VCaP (cell line): ENCODE results near the gene MARS1.
"Not testable (repeated sequence)": the region's sequence is repeated elsewhere in the genome, so short reads cannot be mapped to it uniquely, and the experiment has no call there.

Experiments
- H3K27ac ChIP-seq: fragments of 450-650 bp; 2 replicates; pipeline ENCODE4 v1.5.1; 2017
- TF ChIP-seq, protein P1 (sequence below): fragments of 450-650 bp; conservative IDR thresholded peaks from 2 replicates; pipeline ENCODE4 v1.5.1; 2017; ENCODE audit warnings: mild to moderate bottlenecking, moderate library complexity

Gene MARS1

DNA sequence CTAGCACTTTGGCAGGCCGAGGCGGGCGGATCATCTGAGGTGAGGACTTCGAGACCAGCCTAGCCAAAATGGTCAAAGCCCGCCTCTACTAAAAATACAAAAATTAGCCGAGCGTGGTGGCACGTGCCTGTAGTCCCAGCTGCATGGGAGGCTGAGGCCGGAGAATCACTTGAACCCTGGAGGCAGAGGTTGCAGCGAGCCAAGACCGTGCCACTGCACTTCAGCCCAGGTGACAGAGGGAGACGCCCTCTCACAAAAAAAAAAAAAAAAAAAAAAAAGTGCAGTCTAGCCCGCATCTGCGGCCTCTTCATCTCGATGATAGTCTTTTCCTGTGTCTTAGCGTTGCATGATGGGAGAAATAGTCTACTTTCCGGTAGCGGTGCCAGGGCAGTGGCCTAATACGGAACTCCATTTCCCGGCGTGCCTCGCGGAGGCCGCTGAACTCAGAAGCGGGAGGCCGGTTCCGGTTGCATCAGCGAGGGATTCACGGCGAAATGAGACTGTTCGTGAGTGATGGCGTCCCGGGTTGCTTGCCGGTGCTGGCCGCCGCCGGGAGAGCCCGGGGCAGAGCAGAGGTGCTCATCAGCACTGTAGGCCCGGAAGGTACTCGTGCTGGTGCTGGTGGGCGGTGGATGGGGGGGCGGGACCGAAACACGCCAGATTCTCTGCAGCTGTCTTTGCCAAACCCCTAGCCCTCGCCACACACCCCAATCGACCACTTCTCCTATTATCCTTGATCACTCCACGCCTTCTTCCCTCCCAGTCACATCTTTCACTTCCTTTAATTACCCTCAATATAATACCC lies at the start of gene MARS1:
Gene MARS1 (plus strand): TSS at position 472 of the 805 bp plus-strand sequence. CDS start 23 bp downstream, at position 495.
- TF ChIP-seq, protein P1, sequence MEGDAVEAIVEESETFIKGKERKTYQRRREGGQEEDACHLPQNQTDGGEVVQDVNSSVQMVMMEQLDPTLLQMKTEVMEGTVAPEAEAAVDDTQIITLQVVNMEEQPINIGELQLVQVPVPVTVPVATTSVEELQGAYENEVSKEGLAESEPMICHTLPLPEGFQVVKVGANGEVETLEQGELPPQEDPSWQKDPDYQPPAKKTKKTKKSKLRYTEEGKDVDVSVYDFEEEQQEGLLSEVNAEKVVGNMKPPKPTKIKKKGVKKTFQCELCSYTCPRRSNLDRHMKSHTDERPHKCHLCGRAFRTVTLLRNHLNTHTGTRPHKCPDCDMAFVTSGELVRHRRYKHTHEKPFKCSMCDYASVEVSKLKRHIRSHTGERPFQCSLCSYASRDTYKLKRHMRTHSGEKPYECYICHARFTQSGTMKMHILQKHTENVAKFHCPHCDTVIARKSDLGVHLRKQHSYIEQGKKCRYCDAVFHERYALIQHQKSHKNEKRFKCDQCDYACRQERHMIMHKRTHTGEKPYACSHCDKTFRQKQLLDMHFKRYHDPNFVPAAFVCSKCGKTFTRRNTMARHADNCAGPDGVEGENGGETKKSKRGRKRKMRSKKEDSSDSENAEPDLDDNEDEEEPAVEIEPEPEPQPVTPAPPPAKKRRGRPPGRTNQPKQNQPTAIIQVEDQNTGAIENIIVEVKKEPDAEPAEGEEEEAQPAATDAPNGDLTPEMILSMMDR = peak; percentile 58
- peak within 1 kb of the TSS; percentile 87 for H3K27ac ChIP-seq

DNA sequence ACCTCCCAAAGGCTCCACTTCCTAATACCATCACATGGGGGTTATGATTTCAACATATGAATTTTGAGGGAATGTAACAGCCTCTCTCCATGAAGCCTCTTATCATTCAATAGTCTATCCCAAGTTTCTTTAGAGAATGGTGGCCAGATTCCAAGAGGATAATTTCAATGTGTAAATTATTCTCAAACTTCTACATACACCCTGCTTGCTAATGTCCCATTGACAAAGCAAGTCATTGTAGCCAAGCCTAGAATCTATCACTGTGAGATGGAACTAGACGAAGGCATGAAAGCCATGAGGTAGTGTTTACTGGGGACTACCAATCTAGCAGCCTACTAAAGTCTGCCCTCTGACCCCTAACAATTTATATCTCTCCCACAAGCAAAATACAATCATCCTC lies 49.5 kb upstream of the MARS1 start:
- H3K27ac ChIP-seq = peak overlapping the region; percentile 45; the same call in 1 of the 2 replicates
- TF ChIP-seq, protein P1 = no peak

DNA sequence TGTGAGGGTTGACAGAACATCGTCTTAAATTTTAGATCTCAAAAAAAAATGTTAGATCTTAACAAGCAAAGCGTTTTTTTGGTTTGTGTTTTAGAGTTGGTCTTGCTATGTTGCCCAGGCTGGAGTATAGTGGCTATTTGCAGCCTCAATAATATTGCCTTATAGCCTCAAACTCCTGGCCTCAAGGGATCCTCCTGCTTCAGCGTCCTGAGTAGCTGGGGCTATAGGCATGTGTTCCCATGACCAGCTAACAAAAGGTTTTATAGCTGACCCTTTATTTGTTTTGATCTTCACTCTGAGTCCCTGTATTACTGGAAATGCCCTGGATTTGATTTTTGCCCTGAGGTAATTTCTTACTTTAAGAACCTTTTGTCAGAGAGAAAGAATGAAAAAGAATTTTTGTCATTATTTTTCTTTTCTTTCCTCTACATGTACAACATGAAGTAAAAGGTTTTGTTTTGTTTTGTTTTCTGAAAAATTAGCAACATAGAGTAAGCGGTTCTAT lies 48.1 kb upstream of the MARS1 start:
- TF ChIP-seq, protein P1 = no peak
- H3K27ac ChIP-seq = peak overlapping the region; percentile 45

DNA sequence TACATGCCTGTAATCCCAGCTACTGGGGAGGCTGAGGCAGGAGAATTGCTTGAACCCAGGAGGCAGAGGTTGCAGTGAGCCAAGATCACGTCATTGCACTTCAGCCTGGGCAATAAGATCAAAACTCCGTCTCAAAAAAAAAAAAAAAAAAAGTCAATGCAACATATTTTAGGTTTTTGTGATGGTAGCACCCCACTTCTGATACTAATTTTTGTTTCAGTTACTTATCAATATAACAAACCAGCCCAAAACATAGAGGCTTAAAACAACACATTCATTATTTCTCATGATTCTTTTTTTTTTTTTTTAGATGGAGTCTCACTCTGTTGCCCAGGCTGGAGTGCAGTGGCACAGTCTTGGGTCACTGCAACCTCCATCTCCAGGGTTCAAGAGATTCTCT lies 46.5 kb upstream of the MARS1 start:
- H3K27ac ChIP-seq = not testable (repeated sequence)

DNA sequence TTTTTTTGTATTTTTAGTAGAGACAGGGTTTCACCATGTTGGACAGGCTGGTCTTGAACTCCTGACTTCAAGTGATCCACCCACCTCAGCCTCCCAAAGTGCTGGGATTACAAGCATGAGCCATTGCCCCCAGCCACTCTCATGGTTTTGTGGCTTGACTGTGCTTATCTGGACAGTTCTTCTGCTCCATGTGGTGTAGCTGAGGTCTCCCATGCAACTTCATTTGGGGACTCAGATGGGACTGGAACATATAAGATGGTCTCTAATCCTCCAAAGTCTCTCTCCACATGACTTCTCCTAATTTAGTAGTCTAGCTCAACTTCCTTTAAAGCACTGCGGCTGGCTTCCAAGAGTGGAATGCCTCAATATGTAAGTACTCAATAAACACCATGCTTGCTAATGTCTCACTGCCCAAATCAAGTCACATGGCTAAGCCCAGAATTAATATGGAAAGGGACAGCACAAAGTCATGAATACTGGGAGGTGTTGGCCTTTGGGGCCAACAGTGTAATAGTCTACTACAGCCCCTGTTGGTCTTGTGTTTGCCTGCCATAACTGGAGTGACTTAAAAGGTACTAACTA lies 45.9 kb upstream of the MARS1 start:
- TF ChIP-seq, protein P1 = no peak
- H3K27ac ChIP-seq = no peak overlapping the region

DNA sequence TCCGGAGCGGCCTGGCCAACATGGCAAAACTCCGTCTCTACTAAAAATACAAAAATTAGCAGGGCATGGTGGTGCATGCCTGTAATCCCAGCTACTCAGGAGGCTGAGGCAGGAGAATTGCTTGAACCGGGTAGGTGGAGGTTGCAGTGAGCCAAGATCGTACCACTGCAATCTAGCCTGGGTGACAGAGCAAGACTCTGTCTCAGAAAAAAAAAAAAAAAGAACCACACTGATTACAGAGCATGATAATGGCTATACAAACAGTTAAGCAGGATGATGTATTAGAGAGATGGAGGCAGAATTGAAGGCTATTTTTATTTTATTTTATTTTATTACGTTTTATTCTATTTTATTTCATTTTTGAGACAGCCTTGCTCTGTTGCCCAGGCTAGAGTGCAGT lies 43.5 kb upstream of the MARS1 start:
- not testable (repeated sequence) for H3K27ac ChIP-seq

DNA sequence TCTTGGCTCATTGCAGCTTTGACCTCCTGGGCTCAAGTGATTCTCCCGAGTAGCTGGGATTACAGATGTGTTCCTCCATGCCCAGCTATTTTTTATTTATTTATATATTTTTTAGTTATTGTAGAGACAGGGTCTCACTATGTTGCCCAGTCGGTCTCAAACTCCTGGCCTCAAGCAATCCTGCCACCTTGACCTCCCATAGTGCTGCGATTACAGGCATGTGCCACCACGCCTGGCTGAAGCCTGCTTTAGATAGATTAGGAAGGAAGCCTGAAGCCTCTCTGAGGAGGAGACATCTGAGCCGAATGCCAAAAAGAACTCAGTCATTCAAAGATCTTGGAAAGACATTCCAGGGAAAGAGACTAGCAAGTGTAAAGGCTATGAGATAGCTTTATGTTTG lies 43.1 kb upstream of the MARS1 start:
- TF ChIP-seq, protein P1 = no peak
- no peak overlapping the region for H3K27ac ChIP-seq

DNA sequence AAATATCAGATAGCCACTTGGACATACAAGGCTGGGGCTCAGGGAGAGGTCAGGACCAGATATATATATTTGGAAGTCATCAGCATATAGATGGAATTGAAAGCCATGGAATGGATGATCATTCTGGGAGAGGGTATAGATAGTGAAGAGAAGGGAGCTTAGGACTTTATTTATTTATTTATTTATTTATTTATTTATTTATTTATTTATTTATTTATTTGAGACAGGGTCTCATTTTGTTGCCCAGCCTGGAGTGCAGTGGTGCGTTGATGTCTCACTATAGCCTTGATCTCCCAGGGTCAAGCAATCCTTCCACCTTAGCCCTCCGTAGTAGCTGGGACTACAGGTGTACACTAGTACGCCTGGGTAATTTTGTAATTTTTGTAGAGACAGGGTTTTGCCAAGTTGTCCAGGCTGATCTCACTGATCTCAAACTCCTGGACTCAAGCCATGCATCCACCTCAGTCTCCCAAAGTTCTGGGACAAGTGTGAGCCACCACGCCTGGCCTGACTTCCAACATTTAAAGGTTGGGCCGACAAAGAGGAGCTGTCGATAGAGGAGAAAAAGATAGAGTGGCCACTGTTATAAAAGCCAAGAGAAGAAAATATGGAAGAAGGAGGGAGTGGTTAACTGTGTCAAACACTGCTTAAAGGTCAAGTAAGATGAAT lies 41.4 kb upstream of the MARS1 start:
- TF ChIP-seq, protein P1 = no peak
- no peak overlapping the region for H3K27ac ChIP-seq
